Ovary (tissue), 9 donors: ENCODE data around the gene SVOP. TPM values are rescaled to one million over a fixed set of nuclear protein-coding genes. Genes with fewer than 3 reads are reported as not detected.

Experiments
- DNase-seq, 5 donors: peaks; one replicate each; pipeline ENCODE4 v3.0.0-alpha.2; 2019 to 2020
- H3K27ac ChIP-seq, 2 donors: fragments of 200-600 bp; one replicate each; pipeline versions ENCODE4 v1.5.1 to v1.8.0; 2019 to 2022
- H3K27me3 ChIP-seq: fragments of 200-600 bp; one replicate; pipeline ENCODE4 v1.8.0; 2022
- H3K36me3 ChIP-seq: fragments of 200-600 bp; sonication (generic); one replicate; pipeline ENCODE4 v1.5.1; 2019
- H3K4me1 ChIP-seq: one replicate; pipeline ENCODE4 v1.8.1; 2013; ENCODE audit warnings: mild to moderate bottlenecking, moderate library complexity; ENCODE audit not compliant: insufficient read depth
- H3K4me3 ChIP-seq: fragments of 200-600 bp; sonication (generic); one replicate; pipeline ENCODE4 v1.5.1; 2017
- H3K9me3 ChIP-seq, 2 donors: fragments of 200-600 bp in 1 of 2; sonication (generic) in 1 of 2; one replicate each; pipeline versions ENCODE4 v1.5.1 to v1.8.1; 2013 to 2019; ENCODE audit warnings: mild to moderate bottlenecking in 1 of 2, moderate library complexity in 1 of 2
- CTCF ChIP-seq, 3 donors: fragments of 450-650 bp in 2 of 3; fragments of 200-600 bp in 1 of 3; IDR thresholded peaks; one replicate each; pipeline versions ENCODE4 v1.5.1 to v1.8.0; 2016 to 2022; ENCODE audit warnings: antibody characterized with exemption in 3 of 3, mild to moderate bottlenecking in 1 of 3
- EP300 ChIP-seq: sonication (generic); formaldehyde crosslinking; IDR thresholded peaks from one replicate; pipeline ENCODE4 v1.6.1; 2017; ENCODE audit warnings: antibody characterized with exemption
- POLR2A ChIP-seq: fragments of 450-650 bp; IDR thresholded peaks from one replicate; pipeline ENCODE4 v1.6.1; 2017; ENCODE audit warnings: antibody characterized with exemption, mild to moderate bottlenecking, moderate library complexity
- WGBS, 3 donors: extraction: QIAGEN DNeasy Blood & Tissue Kit in 1 of 3; methylation state at CpG; one replicate each; pipeline versions ENCODE4 v1.1.5 to v1.1.7; 2013 to 2017; 5-methylcytosine and 5-hydroxymethylcytosine counted together
- intact Hi-C, 4 donors: fragments of 100-400 bp; cut with DNase I; formaldehyde crosslinking; loops; one replicate each; pipeline versions ENCODE4 v1.11.0 to v1.15.1; 2022 to 2023
- polyA plus RNA-seq, 2 donors: library from polyadenylated mRNA; stranded (reverse); fragments of 200-250 nt in 1 of 2; fragments of 350-450 nt in 1 of 2; fragmentation: Illumina TruSeq in 1 of 2; extraction: RNeasy Lipid Tissue Mini Kit (QIAGEN cat#74804) in 1 of 2; gene quantifications; one replicate each; pipeline ENCODE4 v1.2.3, GENCODE V29; 2013 to 2014
- total RNA-seq, 7 donors: library from RNA; depleted of rRNA in 2 of 7; stranded (reverse); fragments of >200 nt in 2 of 7; fragmentation: NEBNext Ultra II Directional in 3 of 7; extraction: Animal tissue kit (Norgen Biotek cat#: 25700) in 3 of 7; gene quantifications; one replicate each; pipeline versions ENCODE4 v1.1.0 to v1.2.4, GENCODE V29; 2016 to 2023
- donor health status: DM: no; HTN: no; CAD: no; lungs with moderate emphysema.
- donor health status: DM: no; HTN: no; CAD: no.
- donor health status: Bipolar disorder and iron deficiency.
- donor health status: DM: yes; HTN: yes; CAD: no.
- donor health status: DM: no; HTN: no; CAD: no.
- donor health status: DM: yes; HTN: yes; CAD: no.

SVOP gene
- total and polyA plus RNA-seq, 9 donors, result not detected

DNA sequence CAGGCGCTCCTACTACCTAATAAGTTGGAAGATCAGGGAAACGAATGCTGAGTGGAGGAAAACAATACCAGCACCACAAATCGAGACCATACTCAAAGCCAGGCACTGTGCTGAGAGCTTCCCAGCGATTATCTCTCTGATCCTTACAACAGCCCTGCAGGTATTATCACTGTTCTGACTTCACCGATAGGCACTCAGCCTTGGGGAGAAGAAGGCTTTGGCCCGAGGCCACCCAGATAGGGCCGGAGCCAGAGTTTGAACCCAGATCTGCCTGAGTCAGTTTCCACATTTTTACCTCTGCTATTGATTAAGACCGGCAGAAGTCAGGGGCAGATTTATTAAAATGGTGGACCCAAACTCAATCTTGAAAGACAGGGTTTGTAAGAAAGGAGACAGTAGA lies 4.9 kb downstream of the SVOP start:
- no peaks in the 10 kb centered on the region for H3K36me3 ChIP-seq
- no peaks in the 10 kb centered on the region for H3K9me3 ChIP-seq
- no peak for DNase-seq
- H3K27ac ChIP-seq, result no peak overlapping the region
- H3K27me3 ChIP-seq, result no peaks in the 10 kb centered on the region
- 70 to 77% (median 75%) methylated on average over 8 of the region's 8 CpGs for whole genome bisulfite sequencing, 3 donors
- no peak for TF ChIP-seq POLR2A
- no peak for TF ChIP-seq CTCF (IDR thresholded peaks at IDR 0.05)
- no peak for TF ChIP-seq EP300
- no peak overlapping the region for H3K4me3 ChIP-seq
- no peaks in the 10 kb centered on the region for H3K4me1 ChIP-seq
- intact Hi-C loops, result no loop called here

DNA sequence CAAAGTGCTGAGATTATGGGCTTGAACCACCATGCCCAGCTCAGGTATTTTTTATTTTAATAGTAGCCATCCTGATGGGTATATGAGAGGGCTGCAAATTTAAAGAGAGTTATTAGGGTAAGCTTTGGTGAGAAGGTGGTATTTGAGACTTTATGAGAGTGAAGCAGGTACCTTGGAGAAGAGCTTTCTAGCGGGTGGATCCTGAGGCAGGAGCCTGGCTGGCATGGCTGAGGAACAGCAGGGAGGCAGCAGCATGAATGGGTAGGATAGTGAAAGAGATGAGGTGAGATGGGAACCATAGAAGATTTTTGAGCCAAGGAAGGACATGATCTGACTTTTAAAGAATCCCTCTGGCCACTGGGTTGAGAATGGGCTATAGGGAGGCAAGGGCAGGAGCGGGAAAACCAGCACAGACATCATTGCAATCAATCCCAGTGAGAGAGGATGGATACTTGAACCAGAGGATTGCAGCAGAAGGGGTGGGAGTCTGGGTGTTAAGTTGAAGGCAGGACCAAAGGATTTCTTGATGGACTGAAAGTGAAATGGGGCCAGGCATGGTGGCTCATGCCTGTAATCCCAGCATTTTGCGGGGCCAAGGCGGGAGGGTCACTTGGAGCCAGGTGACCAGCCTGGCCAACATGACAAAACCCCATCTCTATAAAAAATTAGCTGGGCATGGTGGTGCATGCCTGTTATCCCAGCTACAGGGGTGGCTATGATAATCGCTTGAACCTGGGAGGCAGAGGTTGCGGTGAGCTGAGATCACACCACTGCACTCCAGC lies 5.7 kb downstream of the SVOP start:
- 81 to 90% (median 88%) methylated on average over 6 of the region's 6 CpGs for WGBS, 3 donors
- intact Hi-C loops, result no loop called here

DNA sequence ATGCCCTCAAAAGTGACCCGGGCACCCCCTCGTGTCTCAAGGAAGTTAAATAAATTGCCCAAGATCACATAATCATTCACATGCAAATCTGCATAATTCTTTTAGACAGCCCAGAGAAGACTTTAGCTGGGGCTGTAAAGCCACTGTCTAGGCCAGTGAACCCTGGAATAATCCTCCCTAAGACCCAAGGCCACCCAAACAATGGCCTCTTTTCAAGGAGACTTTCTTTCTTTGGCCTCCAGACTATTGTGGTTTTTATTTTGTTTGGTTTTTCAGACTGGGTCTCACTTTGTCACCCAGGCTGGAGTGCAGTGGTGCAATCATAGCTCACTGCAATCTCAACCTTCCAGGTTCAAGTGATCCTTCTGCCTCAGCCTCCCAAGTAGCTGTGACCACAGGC lies 10.6 kb downstream of the SVOP start:
- Histone ChIP-seq H3K36me3 (no peaks in the 10 kb centered on the region), H3K27me3 (no peaks in the 10 kb centered on the region), H3K9me3 (no peaks in the 10 kb centered on the region), H3K27ac (no peak overlapping the region), H3K4me3 (no peak overlapping the region), H3K4me1 (no peaks in the 10 kb centered on the region)
- intact Hi-C loops, result no loop called here
- WGBS, 3 donors, result 67 to 74% (median 70%) methylated on average over 2 of the region's 2 CpGs
- TF ChIP-seq POLR2A (no peak), CTCF (IDR thresholded peaks at IDR 0.05) (no peak), EP300 (no peak)
- DNase-seq, result no peak

More for the DNA sequence above, 5.7 kb downstream of the SVOP start:
- Histone ChIP-seq H3K27me3 (no peaks in the 10 kb centered on the region), H3K4me3 (no peak overlapping the region), H3K27ac (no peak overlapping the region), H3K4me1 (no peaks in the 10 kb centered on the region), H3K9me3 (no peaks in the 10 kb centered on the region), H3K36me3 (no peaks in the 10 kb centered on the region)
- DNase-seq, result no peak
- TF ChIP-seq CTCF (IDR thresholded peaks at IDR 0.05), result no peak
- TF ChIP-seq POLR2A, result no peak
- no peak for TF ChIP-seq EP300

DNA sequence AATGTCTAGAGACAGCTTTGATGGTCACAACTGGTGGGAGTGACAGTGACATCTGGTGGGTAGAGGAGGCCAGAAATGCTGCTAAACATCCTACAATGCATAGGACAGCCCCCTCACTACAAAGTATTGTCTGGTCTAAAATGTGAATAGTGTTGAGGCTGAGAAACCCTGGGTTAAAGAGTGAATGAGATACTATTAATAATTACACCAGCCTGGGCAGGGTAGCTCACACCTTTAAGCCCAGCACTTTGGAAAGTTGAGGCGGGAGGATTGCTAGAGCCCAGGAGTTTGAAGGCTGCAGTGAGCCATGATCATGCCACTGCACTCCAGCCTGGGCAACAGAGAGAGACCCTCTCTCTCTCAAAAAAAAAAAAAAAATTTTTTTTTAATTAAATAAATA lies 11.1 kb downstream of the SVOP start:
- TF ChIP-seq EP300 (no peak), CTCF (IDR thresholded peaks at IDR 0.05) (no peak), POLR2A (no peak)
- Histone ChIP-seq H3K4me1 (no peaks in the 10 kb centered on the region), H3K9me3 (no peaks in the 10 kb centered on the region), H3K27me3 (no peaks in the 10 kb centered on the region), H3K27ac (no peak overlapping the region), H3K36me3 (no peaks in the 10 kb centered on the region), H3K4me3 (no peak overlapping the region)
- intact Hi-C loops, result no loop called here
- 83 to 91% (median 84%) methylated on average over 1 of the region's 1 CpG for WGBS, 3 donors
- no peak for DNase-seq
